ENCODE data around the gene SUV39H1. TPM values are rescaled to one million over a fixed set of nuclear protein-coding genes. Genes with fewer than 3 reads are reported as not detected.

SUV39H1 gene
- polyA plus RNA-seq, 2 donors, result 5.6 to 5.8 TPM

DNA sequence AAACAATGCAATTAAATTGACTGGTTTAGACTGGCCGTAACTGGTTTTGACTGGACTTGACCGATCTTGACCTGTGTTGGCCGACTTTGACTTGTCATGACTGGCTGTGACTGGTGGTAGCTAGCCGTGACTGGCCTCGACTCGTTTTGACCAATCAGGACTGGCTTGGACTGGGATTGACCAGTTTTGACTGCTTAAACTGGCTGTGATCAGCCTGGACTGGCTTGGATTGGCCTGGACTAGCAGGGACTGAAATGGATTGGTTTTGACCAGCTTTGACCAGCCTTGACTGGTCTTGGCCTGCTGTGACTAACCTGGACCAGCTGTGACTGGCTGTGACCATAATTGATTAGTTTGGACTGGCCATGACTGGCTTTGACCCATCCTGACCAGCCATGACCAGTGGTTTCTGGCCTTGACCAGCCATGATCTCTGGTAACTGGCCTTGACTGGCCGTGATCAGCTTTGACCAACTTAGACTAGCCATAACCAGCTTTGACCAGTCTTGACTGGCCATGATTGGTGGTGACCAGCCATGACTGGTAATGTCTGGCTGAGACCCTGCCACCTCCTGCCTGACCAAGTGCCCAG lies 13.1 kb downstream of the SUV39H1 start:
- Histone ChIP-seq H3K27ac (ENCODE audit: low read depth in 2 of 2, low read length in 1 of 2) (no peak overlapping the region), H3K9me3 (ENCODE audit: control insufficient read depth in 2 of 2, insufficient read depth in 1 of 2, low read depth in 1 of 2, low read length in 1 of 2) (no peaks in the 10 kb centered on the region), H3K4me1 (ENCODE audit: control insufficient read depth in 2 of 2, insufficient read depth in 2 of 2, low read length in 1 of 2) (peaks cover 0 to 6% of the 10 kb centered on the region in 2 donors), H3K36me3 (ENCODE audit: control insufficient read depth in 2 of 2, insufficient read depth in 2 of 2, low read length in 1 of 2) (peaks cover 0 to 2% of the 10 kb centered on the region in 2 donors), H3K4me3 (ENCODE audit: low read depth in 1 of 2, low read length in 2 of 2) (no peak overlapping the region), H3K27me3 (ENCODE audit: control insufficient read depth in 1 of 2, insufficient read depth in 2 of 2, low read length in 2 of 2) (no peaks in the 10 kb centered on the region)
- 89 to 96% methylated on average over 7 of the region's 7 CpGs for WGBS, 2 donors

GRCh38 chrX:48711162-48711928 lies 14.8 kb downstream of the SUV39H1 start:
- Histone ChIP-seq H3K27ac (ENCODE audit: low read depth in 2 of 2, low read length in 1 of 2) (no peak overlapping the region), H3K36me3 (ENCODE audit: control insufficient read depth in 2 of 2, insufficient read depth in 2 of 2, low read length in 1 of 2) (no peaks in the 10 kb centered on the region), H3K9me3 (ENCODE audit: control insufficient read depth in 2 of 2, insufficient read depth in 1 of 2, low read depth in 1 of 2, low read length in 1 of 2) (no peaks in the 10 kb centered on the region), H3K4me1 (ENCODE audit: control insufficient read depth in 2 of 2, insufficient read depth in 2 of 2, low read length in 1 of 2) (no peaks in the 10 kb centered on the region), H3K4me3 (ENCODE audit: low read depth in 1 of 2, low read length in 2 of 2) (no peak overlapping the region), H3K27me3 (ENCODE audit: control insufficient read depth in 1 of 2, insufficient read depth in 2 of 2, low read length in 2 of 2) (no peaks in the 10 kb centered on the region)
- WGBS, 2 donors, result 70 to 89% methylated on average over 9 of the region's 9 CpGs

GRCh38 chrX:48711929-48712505 lies 15.5 kb downstream of the SUV39H1 start:
- 75 to 79% methylated on average over 7 of the region's 7 CpGs for WGBS, 2 donors

DNA sequence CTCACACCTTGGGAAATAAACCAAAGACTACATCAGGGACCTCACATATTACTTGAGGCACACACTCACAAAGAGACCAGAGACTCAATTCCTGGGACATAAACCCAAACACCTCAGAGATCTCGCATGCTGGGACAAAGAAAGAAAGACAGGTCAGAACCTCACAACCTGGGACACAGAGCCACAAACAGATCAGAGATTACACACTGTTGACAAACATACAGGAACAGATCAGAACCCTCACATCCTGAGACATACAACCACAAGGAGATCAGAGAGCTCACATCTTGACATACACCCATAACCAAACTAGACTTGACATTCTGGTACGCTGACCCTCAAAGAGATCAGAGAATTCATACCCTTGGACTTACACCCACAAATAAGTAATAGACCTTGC lies 17.3 kb downstream of the SUV39H1 start:
- Histone ChIP-seq H3K27me3 (ENCODE audit: control insufficient read depth in 1 of 2, insufficient read depth in 2 of 2, low read length in 2 of 2) (no peaks in the 10 kb centered on the region), H3K4me1 (ENCODE audit: control insufficient read depth in 2 of 2, insufficient read depth in 2 of 2, low read length in 1 of 2) (no peaks in the 10 kb centered on the region), H3K27ac (ENCODE audit: low read depth in 2 of 2, low read length in 1 of 2) (no peak overlapping the region), H3K36me3 (ENCODE audit: control insufficient read depth in 2 of 2, insufficient read depth in 2 of 2, low read length in 1 of 2) (no peaks in the 10 kb centered on the region), H3K9me3 (ENCODE audit: control insufficient read depth in 2 of 2, insufficient read depth in 1 of 2, low read depth in 1 of 2, low read length in 1 of 2) (no peaks in the 10 kb centered on the region), H3K4me3 (ENCODE audit: low read depth in 1 of 2, low read length in 2 of 2) (no peak overlapping the region)
- 83 to 87% methylated on average over 2 of the region's 2 CpGs for WGBS, 2 donors

More at GRCh38 chrX:48711929-48712505, 15.5 kb downstream of the SUV39H1 start:
- no peaks in the 10 kb centered on the region for H3K4me1 ChIP-seq (ENCODE audit: control insufficient read depth in 2 of 2, insufficient read depth in 2 of 2, low read length in 1 of 2)
- no peaks in the 10 kb centered on the region for H3K9me3 ChIP-seq (ENCODE audit: control insufficient read depth in 2 of 2, insufficient read depth in 1 of 2, low read depth in 1 of 2, low read length in 1 of 2)
- H3K27me3 ChIP-seq (ENCODE audit: control insufficient read depth in 1 of 2, insufficient read depth in 2 of 2, low read length in 2 of 2), result no peaks in the 10 kb centered on the region
- no peak overlapping the region for H3K27ac ChIP-seq (ENCODE audit: low read depth in 2 of 2, low read length in 1 of 2)
- no peak overlapping the region for H3K4me3 ChIP-seq (ENCODE audit: low read depth in 1 of 2, low read length in 2 of 2)
- H3K36me3 ChIP-seq (ENCODE audit: control insufficient read depth in 2 of 2, insufficient read depth in 2 of 2, low read length in 1 of 2), result no peaks in the 10 kb centered on the region

- Histone ChIP-seq H3K9me3 (ENCODE audit: control insufficient read depth in 2 of 2, insufficient read depth in 1 of 2, low read depth in 1 of 2, low read length in 1 of 2) (no peaks in the 10 kb centered on the region), H3K4me3 (ENCODE audit: low read depth in 1 of 2, low read length in 2 of 2) (no peak overlapping the region), H3K4me1 (ENCODE audit: control insufficient read depth in 2 of 2, insufficient read depth in 2 of 2, low read length in 1 of 2) (no peaks in the 10 kb centered on the region), H3K36me3 (ENCODE audit: control insufficient read depth in 2 of 2, insufficient read depth in 2 of 2, low read length in 1 of 2) (no peaks in the 10 kb centered on the region), H3K27ac (ENCODE audit: low read depth in 2 of 2, low read length in 1 of 2) (no peak overlapping the region), H3K27me3 (ENCODE audit: control insufficient read depth in 1 of 2, insufficient read depth in 2 of 2, low read length in 2 of 2) (no peaks in the 10 kb centered on the region)
- 61 to 62% methylated on average over 5 of the region's 5 CpGs for WGBS, 2 donors
Measured at GRCh38 chrX:48714573-48714972, 18.0 kb downstream of the SUV39H1 start.

DNA sequence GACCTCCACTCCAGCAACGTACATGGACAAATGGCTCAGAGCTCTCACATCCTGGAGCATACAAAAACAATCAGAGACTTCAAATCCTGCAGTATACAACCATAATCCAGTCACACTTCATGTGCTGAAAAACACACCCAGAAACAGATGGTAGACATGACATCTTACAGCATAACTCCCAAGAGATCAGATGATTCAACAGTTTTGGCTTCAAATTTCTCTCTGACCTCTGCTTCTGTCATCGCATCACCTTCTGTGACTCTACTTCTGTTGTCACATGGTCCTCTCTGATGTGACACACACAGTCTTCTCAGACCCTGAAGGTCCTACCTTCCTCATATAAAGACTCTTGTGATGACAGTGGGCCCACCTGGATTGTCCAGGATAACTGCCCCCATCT lies 18.5 kb downstream of the SUV39H1 start:
- no peaks in the 10 kb centered on the region for H3K4me1 ChIP-seq (ENCODE audit: control insufficient read depth in 2 of 2, insufficient read depth in 2 of 2, low read length in 1 of 2)
- H3K9me3 ChIP-seq (ENCODE audit: control insufficient read depth in 2 of 2, insufficient read depth in 1 of 2, low read depth in 1 of 2, low read length in 1 of 2), result no peaks in the 10 kb centered on the region
- whole genome bisulfite sequencing, 2 donors, result 54 to 69% methylated on average over 2 of the region's 2 CpGs
- H3K27ac ChIP-seq (ENCODE audit: low read depth in 2 of 2, low read length in 1 of 2), result no peak overlapping the region
- H3K4me3 ChIP-seq (ENCODE audit: low read depth in 1 of 2, low read length in 2 of 2), result no peak overlapping the region
- no peaks in the 10 kb centered on the region for H3K27me3 ChIP-seq (ENCODE audit: control insufficient read depth in 1 of 2, insufficient read depth in 2 of 2, low read length in 2 of 2)
- H3K36me3 ChIP-seq (ENCODE audit: control insufficient read depth in 2 of 2, insufficient read depth in 2 of 2, low read length in 1 of 2), result no peaks in the 10 kb centered on the region

GRCh38 chrX:48715876-48716502 lies 19.5 kb downstream of the SUV39H1 start:
- Histone ChIP-seq H3K9me3 (ENCODE audit: control insufficient read depth in 2 of 2, insufficient read depth in 1 of 2, low read depth in 1 of 2, low read length in 1 of 2) (no peaks in the 10 kb centered on the region), H3K4me1 (ENCODE audit: control insufficient read depth in 2 of 2, insufficient read depth in 2 of 2, low read length in 1 of 2) (no peaks in the 10 kb centered on the region), H3K27me3 (ENCODE audit: control insufficient read depth in 1 of 2, insufficient read depth in 2 of 2, low read length in 2 of 2) (no peaks in the 10 kb centered on the region), H3K4me3 (ENCODE audit: low read depth in 1 of 2, low read length in 2 of 2) (no peak overlapping the region), H3K36me3 (ENCODE audit: control insufficient read depth in 2 of 2, insufficient read depth in 2 of 2, low read length in 1 of 2) (no peaks in the 10 kb centered on the region), H3K27ac (ENCODE audit: low read depth in 2 of 2, low read length in 1 of 2) (no peak overlapping the region)
- WGBS, 2 donors, result 60 to 62% methylated on average over 4 of the region's 4 CpGs

DNA sequence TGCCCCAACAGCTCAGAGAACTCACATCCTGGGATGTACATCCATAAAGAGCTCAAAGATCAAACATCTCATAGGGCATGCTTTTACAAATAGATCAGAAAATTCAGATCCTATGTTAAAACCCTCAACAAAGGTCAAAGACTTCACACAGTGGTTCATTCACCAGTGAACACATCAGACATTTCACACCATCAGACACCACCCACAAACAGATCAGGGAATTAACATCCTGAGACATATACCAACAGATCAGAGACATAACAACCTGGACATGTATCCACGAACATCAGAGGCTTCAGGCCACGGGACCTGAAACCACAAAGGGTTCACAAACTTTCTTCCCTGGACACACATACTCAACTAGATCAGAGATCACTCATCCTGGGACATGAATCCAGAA lies 23.4 kb downstream of the SUV39H1 start:
- H3K27ac ChIP-seq (ENCODE audit: low read depth in 2 of 2, low read length in 1 of 2), result no peak overlapping the region
- no peaks in the 10 kb centered on the region for H3K9me3 ChIP-seq (ENCODE audit: control insufficient read depth in 2 of 2, insufficient read depth in 1 of 2, low read depth in 1 of 2, low read length in 1 of 2)
- 59 to 68% methylated on average over 2 of the region's 2 CpGs for WGBS, 2 donors
- H3K4me3 ChIP-seq (ENCODE audit: low read depth in 1 of 2, low read length in 2 of 2), result no peak overlapping the region
- H3K27me3 ChIP-seq (ENCODE audit: control insufficient read depth in 1 of 2, insufficient read depth in 2 of 2, low read length in 2 of 2), result peaks cover 0 to 2% of the 10 kb centered on the region in 2 donors
- H3K36me3 ChIP-seq (ENCODE audit: control insufficient read depth in 2 of 2, insufficient read depth in 2 of 2, low read length in 1 of 2), result no peaks in the 10 kb centered on the region
- no peaks in the 10 kb centered on the region for H3K4me1 ChIP-seq (ENCODE audit: control insufficient read depth in 2 of 2, insufficient read depth in 2 of 2, low read length in 1 of 2)

DNA sequence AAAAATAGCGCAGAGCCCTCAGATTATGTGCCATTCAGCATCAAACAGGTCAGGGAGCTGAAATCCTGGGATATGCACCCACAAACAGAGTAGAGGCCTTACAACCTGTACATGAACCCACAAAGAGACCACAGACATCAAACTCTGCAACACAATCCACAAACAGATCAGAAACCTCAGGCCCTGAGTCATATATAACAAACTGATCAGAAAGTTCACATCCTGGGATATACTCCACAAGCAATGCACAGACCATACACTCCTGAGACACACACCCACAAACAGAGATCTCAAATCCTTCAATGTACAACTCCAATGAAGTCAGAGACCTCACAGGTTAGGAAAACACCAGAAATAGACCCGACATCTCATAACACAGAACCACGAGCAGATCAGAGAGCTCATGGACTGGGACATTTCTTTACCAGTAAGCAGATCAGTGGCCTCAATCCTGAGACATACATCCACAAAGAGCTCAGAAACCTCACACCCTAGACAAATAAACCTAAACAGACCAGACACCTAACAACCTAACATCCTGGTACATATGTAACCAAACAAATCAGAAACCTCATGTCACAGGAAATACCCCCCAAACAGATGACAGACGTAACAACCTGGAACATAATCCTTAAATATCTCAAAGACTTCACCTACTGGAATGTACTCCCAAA lies 24.2 kb downstream of the SUV39H1 start:
- H3K4me3 ChIP-seq (ENCODE audit: low read depth in 1 of 2, low read length in 2 of 2), result no peak overlapping the region
- no peaks in the 10 kb centered on the region for H3K36me3 ChIP-seq (ENCODE audit: control insufficient read depth in 2 of 2, insufficient read depth in 2 of 2, low read length in 1 of 2)
- no peaks in the 10 kb centered on the region for H3K4me1 ChIP-seq (ENCODE audit: control insufficient read depth in 2 of 2, insufficient read depth in 2 of 2, low read length in 1 of 2)
- H3K9me3 ChIP-seq (ENCODE audit: control insufficient read depth in 2 of 2, insufficient read depth in 1 of 2, low read depth in 1 of 2, low read length in 1 of 2), result no peaks in the 10 kb centered on the region
- H3K27ac ChIP-seq (ENCODE audit: low read depth in 2 of 2, low read length in 1 of 2), result no peak overlapping the region
- 58 to 85% methylated on average over 4 of the region's 4 CpGs for WGBS, 2 donors
- peaks cover 0 to 2% of the 10 kb centered on the region in 2 donors for H3K27me3 ChIP-seq (ENCODE audit: control insufficient read depth in 1 of 2, insufficient read depth in 2 of 2, low read length in 2 of 2)
